GM12878 (cell line): ENCODE measurements around the gene PCNX1. TPM values are rescaled to one million over a fixed set of nuclear protein-coding genes. Genes with fewer than 3 reads are reported as not detected.

Experiments used
- ATAC-seq: fragments of 200-7000 bp; cut with Tn5 transposase; 3 replicates; pipeline ENCODE4 v1.9.1; 2020; ENCODE audit warnings: mild to moderate bottlenecking, moderate library complexity
- BruUV-seq: library from RNA; stranded (reverse); fragments of 400-500 nt; replicated peaks from 2 replicates; lab custom pipeline; 2021; lab: Mats Ljungman, UMichigan
- CTCF ChIA-PET: fragments of 300-600 bp; sonication (Branson Sonifier 250); formaldehyde crosslinking; extraction: SDS; loops from one replicate; lab custom pipeline; 2021; ENCODE audit warnings: inconsistent platforms; lab: Yijun Ruan, JAX
- POLR2A ChIA-PET: fragments of 350-600 bp; formaldehyde crosslinking; extraction: SDS; loops from one replicate; lab custom pipeline; 2021; ENCODE audit warnings: inconsistent platforms; lab: Charles Lee
- RAD21 ChIA-PET: fragments of 300-600 bp; sonication (Branson Sonifier 250); formaldehyde crosslinking; loops from one replicate; lab custom pipeline; 2023; ENCODE audit warnings: antibody characterized with exemption; ENCODE audit not compliant: unreplicated experiment; lab: Charles Lee
- SMC1A ChIA-PET: fragments of 300-600 bp; sonication (Branson Sonifier 250); formaldehyde crosslinking; loops from one replicate; lab custom pipeline; 2023; ENCODE audit not compliant: unreplicated experiment, uncharacterized antibody; lab: Charles Lee
- DNase-seq: peaks from one replicate; pipeline ENCODE4 v3.0.0-alpha.2; 2011; ENCODE audit warnings: low read depth, low spot score
- FAIRE-seq: peaks from 3 replicates; lab custom pipeline; 2011; peaks lifted over from hg19 to GRCh38; lab: Jason Lieb, UNC
- H2AFZ ChIP-seq: 2 replicates; pipeline ENCODE4 v1.6.0; 2011; ENCODE audit warnings: low read depth, low read length, control low read depth; ENCODE audit not compliant: control insufficient read depth
- H3K27ac ChIP-seq: 2 replicates; pipeline ENCODE4 v1.5.1; 2011; ENCODE audit warnings: control low read depth; ENCODE audit not compliant: control insufficient read depth, insufficient read depth
- H3K27me3 ChIP-seq, 2 experiments: replicated peaks in 1 of 2; 2 replicates each; pipeline versions ENCODE4 v1.6.0 to v1.6.1; 2011; ENCODE audit warnings: low read length in 1 of 2; ENCODE audit not compliant: control insufficient read depth in 2 of 2, insufficient read depth in 2 of 2
- H3K36me3 ChIP-seq, 2 experiments: 2 replicates each; pipeline ENCODE4 v1.5.1; 2011; ENCODE audit warnings: low read length in 1 of 2; ENCODE audit not compliant: control insufficient read depth in 2 of 2, insufficient read depth in 2 of 2
- H3K4me1 ChIP-seq: 2 replicates; pipeline ENCODE4 v1.6.1; 2011; ENCODE audit warnings: mild to moderate bottlenecking, low read length, moderate library complexity, mixed read lengths; ENCODE audit not compliant: control insufficient read depth, insufficient read depth
- H3K4me2 ChIP-seq: 2 replicates; pipeline ENCODE4 v1.6.0; 2011; ENCODE audit warnings: control low read depth; ENCODE audit not compliant: control insufficient read depth, insufficient read depth
- H3K4me3 ChIP-seq: fragments of 200-600 bp; sonication (generic); 2 replicates; pipeline ENCODE4 v1.5.1; 2016
- H3K79me2 ChIP-seq: 2 replicates; pipeline ENCODE4 v1.6.0; 2011; ENCODE audit warnings: low read length; ENCODE audit not compliant: control insufficient read depth, insufficient read depth
- H3K9ac ChIP-seq: 2 replicates; pipeline ENCODE4 v1.8.0; 2011; ENCODE audit warnings: low read length, control low read depth, mixed read lengths; ENCODE audit not compliant: control insufficient read depth, insufficient read depth
- H3K9me3 ChIP-seq: replicated peaks from 3 replicates; pipeline ENCODE4 v1.5.1; 2011; ENCODE audit warnings: mild to moderate bottlenecking, low read length; ENCODE audit not compliant: control insufficient read depth, insufficient read depth
- H4K20me1 ChIP-seq: 2 replicates; pipeline ENCODE4 v1.6.0; 2011; ENCODE audit not compliant: control insufficient read depth, insufficient read depth
- ASH2L ChIP-seq: fragments of 300-600, 200-600 bp; sonication (generic); IDR thresholded peaks from 2 replicates; pipeline ENCODE4 v1.6.1; 2017; ENCODE audit warnings: low read depth, mild to moderate bottlenecking, borderline replicate concordance
- BCL11A ChIP-seq: IDR thresholded peaks from 2 replicates; pipeline ENCODE4 v1.6.1; 2011; ENCODE audit warnings: low read depth, low read length
- EED ChIP-seq: sonication (generic); IDR thresholded peaks from 2 replicates; pipeline ENCODE4 v1.6.1; 2016; ENCODE audit warnings: antibody characterized with exemption, low read depth
- GATAD2B ChIP-seq: fragments of 450-650 bp; conservative IDR thresholded peaks from 2 replicates; pipeline ENCODE4 v1.6.1; 2017; ENCODE audit warnings: low read depth, mild to moderate bottlenecking, moderate library complexity
- MEF2B ChIP-seq: fragments of 450-650 bp; IDR thresholded peaks from 2 replicates; pipeline ENCODE4 v1.6.1; 2018; ENCODE audit warnings: mild to moderate bottlenecking, moderate library complexity; ENCODE audit not compliant: partially characterized antibody, poor library complexity, severe bottlenecking
- MLLT1 ChIP-seq: fragments of 450-650 bp; IDR thresholded peaks from 2 replicates; pipeline ENCODE4 v1.6.1; 2016; ENCODE audit warnings: mild to moderate bottlenecking
- NFXL1 ChIP-seq: fragments of 450-650 bp; IDR thresholded peaks from 2 replicates; pipeline ENCODE4 v1.6.1; 2017; ENCODE audit warnings: antibody characterized with exemption, mild to moderate bottlenecking, borderline replicate concordance
- SRF ChIP-seq, 2 experiments: IDR thresholded peaks; 2 replicates each; pipeline ENCODE4 v1.6.1; 2011; ENCODE audit warnings: low read depth in 2 of 2, low read length in 2 of 2, mild to moderate bottlenecking in 1 of 2, moderate library complexity in 1 of 2
- WRNIP1 ChIP-seq: IDR thresholded peaks from 2 replicates; pipeline ENCODE4 v1.6.1; 2011; ENCODE audit warnings: low read depth, low read length, improper control_type of control experiment, borderline replicate concordance
- ZNF217 ChIP-seq: fragments of 450-650 bp; IDR thresholded peaks from 2 replicates; pipeline ENCODE4 v1.6.1; 2017; ENCODE audit warnings: antibody characterized with exemption, mild to moderate bottlenecking
- WGBS: methylation state at CpG from one replicate; pipeline ENCODE4 v1.1.6; 2016; ENCODE audit warnings: low lambda C conversion rate; ENCODE audit not compliant: insufficient replicate concordance, insufficient coverage; ENCODE audit errors: missing lambda C conversion rate; 5-methylcytosine and 5-hydroxymethylcytosine counted together
- in situ Hi-C: fragments of 300-500 bp; cut with MboI; formaldehyde crosslinking; loops from 9 replicates; pipeline ENCODE4 v1.14.3; 2018; ENCODE audit warnings: mixed read lengths
- intact Hi-C: fragments of 100-400 bp; cut with micrococcal nuclease; formaldehyde crosslinking; loops from one replicate; pipeline ENCODE4 v1.14.2; 2022; ENCODE audit not compliant: unreplicated experiment
- polyA plus RNA-seq, 11 experiments: library from polyadenylated mRNA; depleted of rRNA in 4 of 11; unstranded in 6 of 11; stranded (reverse) in 5 of 11; fragments of >200 nt; fragmentation: Nextera tagmentation in 4 of 11; fragmentation: Illumina TruSeq in 1 of 11; extraction: Ambion mirVana in 4 of 11; extraction: Trizol in 1 of 11; gene quantifications; 1 replicate in 1 of 11; 2 replicates in 10 of 11; pipeline versions ENCODE4 v1.2.1 to v1.2.3, GENCODE V29; 2011 to 2016; ENCODE audit warnings: inconsistent platforms in 2 of 11, missing spikeins in 2 of 11, low read depth in 1 of 11
- total RNA-seq, 4 experiments: library from RNA; depleted of rRNA in 3 of 4; stranded (reverse); fragments of >200 nt in 3 of 4; fragmentation: Illumina TruSeq in 1 of 4; extraction: Trizol in 1 of 4; gene quantifications; 2 replicates each; pipeline versions ENCODE4 v1.2.1 to v1.2.3, GENCODE V29; 2013 to 2021

PCNX1 gene
- total and polyA plus RNA-seq, 10 of the 15 experiments (the other 5 are each of a cell fraction or from before 2014, with no cell fraction given), result 4.6 to 53.9 (median 20.5) TPM

GRCh38 chr14:70896981-70897380, 10.3 kb upstream of the PCNX1 start:
- H3K27ac ChIP-seq, result no peak overlapping the region
- intact Hi-C loops, result no loop called here
- no peak overlapping the region for H3K9ac ChIP-seq
- no peak overlapping the region for H3K4me3 ChIP-seq
- H3K27me3 ChIP-seq, result no peaks in the 10 kb centered on the region
- H3K9me3 ChIP-seq, result no peaks in the 10 kb centered on the region
- POLR2A ChIA-PET, result interaction anchor here (1.1 kb wide), 1 partner anchor 9 kb away, joined by 3 read pairs; no protein-coding TSS in a partner anchor
- H3K79me2 ChIP-seq, result no peaks in the 10 kb centered on the region
- ATAC-seq, result no peak
- RAD21 ChIA-PET, result no interaction called here
- peaks cover 22% of the 10 kb centered on the region for H3K4me1 ChIP-seq
- H2AFZ ChIP-seq, result no peak overlapping the region
- WGBS, result 86% methylated on average over 3 of the region's 3 CpGs
- TF ChIP-seq EED (no peak), BCL11A (no peak), GATAD2B (no peak), ZNF217 (no peak), SRF (IDR thresholded peaks at IDR 0.05; ENCODE audit: low read depth in 2 of 2, low read length in 2 of 2) (no peak), ASH2L (no peak), MEF2B (no peak), WRNIP1 (no peak), MLLT1 (no peak), NFXL1 (no peak)
- no peaks in the 10 kb centered on the region for H4K20me1 ChIP-seq
- H3K4me2 ChIP-seq, result no peak overlapping the region
- FAIRE-seq, result no peak
- DNase-seq, result no peak
- SMC1A ChIA-PET, result interaction anchor here (1.2 to 3.1 kb wide), 2 partner anchors 8 to 10 kb away, joined by 3 to 15 read pairs; no protein-coding TSS in a partner anchor
- CTCF ChIA-PET, result interaction anchor here (1.0 to 2.8 kb wide), 2 partner anchors 9 to 10 kb away, joined by 3 to 16 read pairs; partner anchors contain the start of gene PCNX1
- BruUV-seq, result no TSS peak
- in situ Hi-C loops, result no loop called here
- H3K36me3 ChIP-seq, result no peaks in the 10 kb centered on the region
